Right ventricle myocardium inferior (tissue), 1 donor: Measurements from ENCODE around the gene KCNH4. TPM values are rescaled to one million over a fixed set of nuclear protein-coding genes. Genes with fewer than 3 reads are reported as not detected.
"Not testable (repeated sequence)": the region's sequence is repeated elsewhere in the genome, so short reads cannot be mapped to it uniquely, and the experiment has no call there.

Experiments
- ATAC-seq: fragments of 200-7000 bp; cut with Tn5 transposase; one replicate; pipeline ENCODE4 v1.9.1; 2020; ENCODE audit warnings: mild to moderate bottlenecking, moderate library complexity
- DNase-seq: peaks from one replicate; pipeline ENCODE4 v3.0.0; 2021; ENCODE audit errors: missing footprints
- intact Hi-C: fragments of 100-400 bp; cut with DNase I; formaldehyde crosslinking; loops from one replicate; pipeline ENCODE4 v1.11.0; 2022
- total RNA-seq: library from RNA; stranded (reverse); fragmentation: NEBNext Ultra II Directional; extraction: Animal tissue kit (Norgen Biotek cat#: 25700); gene quantifications from one replicate; pipeline ENCODE4 v1.2.1, GENCODE V29; 2021
- donor health status: DM: no; HTN: yes; CAD: no; lungs with severe emphysema.

KCNH4 gene
- total RNA-seq, 1 donor from 2014 or later, result 0.24 TPM

DNA sequence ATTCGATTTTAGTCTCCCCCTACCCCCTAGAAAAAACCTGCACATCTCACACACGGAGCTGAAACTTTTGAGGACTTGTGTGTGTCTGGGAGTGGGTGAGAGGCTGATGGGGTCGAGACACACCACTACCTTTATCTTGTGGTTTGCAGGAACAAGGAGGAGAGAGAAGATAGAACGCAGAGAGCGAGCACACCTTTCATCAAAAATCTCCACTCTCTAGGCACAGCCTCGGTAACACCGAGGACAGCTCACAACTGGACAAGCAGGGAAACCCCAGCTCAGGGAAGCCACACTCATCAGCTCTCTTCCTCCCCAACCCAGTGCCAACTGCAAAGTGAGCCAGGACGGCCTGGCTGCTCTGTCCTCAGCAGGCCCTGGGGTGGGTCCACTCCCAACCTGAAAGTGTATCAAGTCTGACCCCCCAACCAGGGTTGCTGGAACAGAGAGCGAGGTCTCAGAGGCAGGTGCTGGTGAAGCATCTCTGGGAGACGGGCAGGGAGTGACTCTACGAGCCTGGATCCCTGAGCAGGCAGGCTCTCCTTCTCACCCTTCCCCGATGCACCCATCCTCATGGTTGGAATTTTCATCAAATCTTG lies 18.6 kb upstream of the KCNH4 start:
- ATAC-seq, result no peak
- intact Hi-C loops, result no loop called here
- DNase-seq, result no peak

DNA sequence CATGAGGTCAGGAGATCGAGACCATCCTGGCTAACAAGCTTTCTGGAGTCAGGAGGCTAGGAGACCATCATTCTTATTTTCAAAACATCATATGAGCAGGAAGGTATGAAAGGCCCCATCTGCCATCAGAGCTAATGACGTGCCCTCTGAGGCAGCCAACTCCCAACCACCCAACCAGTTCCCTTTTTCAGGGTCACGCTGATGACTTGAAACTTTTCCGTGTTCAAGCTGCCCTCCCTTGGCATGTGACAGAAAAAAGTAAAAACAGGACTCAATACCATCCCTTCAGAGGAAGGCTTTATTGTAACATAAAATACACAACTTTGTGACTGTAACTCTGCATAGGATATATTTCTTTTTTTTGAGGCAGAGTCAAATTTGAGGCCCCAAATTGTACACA lies 18.0 kb upstream of the KCNH4 start:
- DNase-seq (no peak), ATAC-seq (no peak)
- intact Hi-C loops, result no loop called here

DNA sequence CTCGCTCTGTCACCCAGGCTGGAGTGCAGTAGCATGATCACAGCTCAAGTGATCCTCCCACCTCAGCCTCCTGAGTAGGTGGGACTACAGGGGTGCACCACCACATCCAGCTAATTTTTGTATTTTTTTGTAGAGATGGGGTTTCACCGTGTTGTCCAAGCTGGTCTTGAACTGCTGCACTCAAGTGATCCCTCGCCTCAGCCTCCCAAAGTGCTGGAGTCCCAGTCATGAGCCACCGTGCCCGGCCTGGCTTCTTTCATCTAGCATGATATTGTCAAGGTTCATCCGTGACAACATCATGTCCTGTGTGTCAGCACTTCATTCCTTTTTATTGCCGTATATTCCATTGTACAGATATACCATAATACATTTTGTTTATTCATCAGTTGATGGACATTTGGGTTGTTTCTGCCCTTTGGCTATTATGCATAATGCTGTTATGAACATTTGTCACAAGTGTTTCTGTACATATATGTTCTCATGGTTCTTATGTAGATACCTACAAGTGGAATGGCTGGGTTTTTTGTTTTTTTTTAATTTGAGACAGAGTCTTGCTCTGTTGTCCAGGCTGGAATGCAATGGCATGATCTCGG lies 16.7 kb upstream of the KCNH4 start:
- ATAC-seq (no peak), DNase-seq (no peak)
- intact Hi-C loops, result no loop called here

DNA sequence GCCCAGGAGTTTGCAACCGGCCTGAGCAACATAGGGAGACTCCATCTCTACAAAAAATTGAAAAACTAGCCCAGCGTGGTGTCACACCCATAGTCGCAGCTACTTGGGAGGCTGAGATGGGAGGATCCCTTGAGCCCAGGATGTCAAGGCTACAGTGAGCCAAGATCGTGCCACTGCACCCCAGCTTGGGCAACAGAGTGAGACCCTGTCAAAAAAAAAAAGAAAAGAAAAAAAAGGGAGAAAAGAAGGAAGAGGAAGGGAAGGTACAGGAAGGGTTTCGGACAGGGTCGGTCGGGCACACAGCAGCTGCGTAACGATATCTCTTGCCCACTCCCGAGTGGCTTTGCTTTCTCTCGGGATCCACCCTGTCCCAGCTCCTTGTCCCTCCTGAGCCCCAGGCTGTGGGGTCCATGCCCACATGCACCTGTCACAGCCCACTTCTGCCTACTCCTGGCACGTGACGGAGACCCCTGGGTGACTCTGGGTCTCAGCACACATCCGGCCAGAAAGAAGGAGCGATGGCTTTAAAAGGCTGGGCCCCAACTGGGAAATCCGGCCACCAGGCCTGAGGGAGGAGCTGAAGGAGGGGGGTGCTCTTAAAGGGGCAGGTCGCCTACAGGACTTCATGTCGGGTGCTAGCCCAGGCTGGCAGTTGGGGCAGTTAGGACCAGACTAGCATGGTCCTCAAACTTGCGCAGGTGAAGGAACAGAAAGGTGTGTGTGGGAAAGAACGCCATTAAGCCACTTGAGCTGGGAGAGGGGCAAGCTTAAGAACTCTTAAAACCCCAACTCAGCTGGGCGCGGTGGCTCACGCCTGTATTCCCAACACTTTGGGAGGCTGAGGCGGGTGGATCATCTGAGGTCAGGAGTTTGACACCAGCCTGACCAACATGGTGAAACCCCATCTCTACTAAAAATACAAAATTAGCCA lies 13.3 kb upstream of the KCNH4 start, which contains the start of gene GHDC:
TSS of gene GHDC (minus strand) at position 526 of the 931 bp plus-strand sequence. CDS start 913 bp downstream, outside the sequence.
- intact Hi-C loops, result no loop called here
- peak; percentile 91 for ATAC-seq
- peak; percentile 91 for DNase-seq

DNA sequence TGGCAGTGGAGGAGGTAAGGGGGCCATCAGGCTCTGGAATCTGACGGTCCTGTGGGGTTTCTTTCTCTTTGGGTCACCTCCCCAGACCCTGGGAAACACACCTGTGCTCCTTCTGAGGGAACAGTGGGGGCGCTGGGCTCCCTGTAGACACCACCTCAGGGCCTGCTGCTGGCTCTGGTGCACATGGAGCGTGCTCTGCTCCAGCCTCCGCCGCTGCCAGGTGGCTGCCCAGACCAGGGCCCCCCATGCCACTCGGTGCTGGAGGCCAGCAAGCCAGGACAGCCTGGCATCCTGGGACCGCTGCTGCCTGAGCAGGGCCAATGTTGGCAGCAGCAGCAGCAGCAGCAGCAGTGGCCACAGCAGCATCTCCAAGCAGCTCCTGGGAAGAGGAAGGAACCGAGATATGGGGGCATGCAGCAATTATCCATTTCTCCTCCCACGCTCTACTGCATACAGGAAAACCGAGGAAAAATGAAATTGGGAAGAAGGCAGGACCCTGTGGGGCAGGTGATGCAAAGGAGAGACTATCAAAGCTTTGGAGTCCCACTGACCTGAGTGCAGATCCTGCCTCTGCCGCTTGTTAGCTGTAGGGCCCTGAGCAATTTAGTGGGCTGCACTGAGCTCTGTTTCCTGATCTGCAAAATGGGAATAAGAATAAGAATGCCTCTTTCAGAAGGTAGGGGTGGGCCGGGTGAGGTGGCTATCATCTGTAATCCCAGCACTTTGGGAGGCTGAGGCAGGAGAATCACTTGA lies 12.4 kb upstream of the KCNH4 start:
- ATAC-seq (no peak), DNase-seq (no peak)
- intact Hi-C loops, result no loop called here

DNA sequence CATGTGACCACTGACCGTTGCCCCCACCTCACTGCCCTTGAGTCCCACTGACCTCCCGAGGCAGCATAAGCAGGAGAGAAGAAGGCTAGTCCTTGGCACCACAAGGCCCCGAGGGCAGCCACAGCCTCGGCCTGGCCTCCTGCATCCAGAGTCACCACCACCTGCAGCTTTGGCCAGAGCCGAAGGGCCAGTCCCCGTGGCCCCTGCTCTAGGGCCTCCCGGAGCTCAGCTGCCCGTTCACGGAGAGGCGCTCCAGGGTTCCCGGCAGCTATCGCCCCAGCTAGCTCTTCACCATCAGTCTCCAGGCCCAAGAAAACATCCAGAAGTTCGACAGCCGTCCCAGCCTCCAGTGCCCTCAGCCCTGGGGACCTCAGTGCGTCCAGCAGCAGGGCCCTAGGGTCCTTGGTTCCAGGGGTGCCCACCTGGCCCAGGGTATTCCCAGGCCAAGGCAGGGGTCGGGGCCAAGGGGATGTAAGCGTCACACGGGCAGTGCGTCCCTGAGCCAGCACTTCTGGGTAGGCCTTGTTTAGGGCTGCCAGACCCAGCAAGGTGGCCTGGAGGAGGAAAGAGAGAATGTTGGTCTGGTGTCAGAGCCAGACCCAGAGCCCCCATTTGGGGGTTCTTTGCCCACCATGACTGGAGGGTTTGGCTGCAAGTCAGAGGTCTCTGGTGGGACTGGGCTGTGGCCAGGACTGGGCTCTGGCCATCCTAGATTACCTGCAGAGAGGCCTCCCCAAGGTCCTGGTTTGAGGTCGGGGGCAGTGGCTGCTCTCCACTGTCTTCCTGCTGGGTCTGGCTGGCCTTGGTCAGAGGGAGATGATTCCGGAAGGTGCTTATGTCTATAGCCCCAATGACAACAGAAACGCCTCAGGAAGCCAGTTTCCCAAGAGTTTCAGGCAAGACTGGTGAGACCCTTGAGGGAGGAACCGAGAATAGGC lies 11.5 kb upstream of the KCNH4 start:
- intact Hi-C loops, result no loop called here
- no peak for ATAC-seq

DNA sequence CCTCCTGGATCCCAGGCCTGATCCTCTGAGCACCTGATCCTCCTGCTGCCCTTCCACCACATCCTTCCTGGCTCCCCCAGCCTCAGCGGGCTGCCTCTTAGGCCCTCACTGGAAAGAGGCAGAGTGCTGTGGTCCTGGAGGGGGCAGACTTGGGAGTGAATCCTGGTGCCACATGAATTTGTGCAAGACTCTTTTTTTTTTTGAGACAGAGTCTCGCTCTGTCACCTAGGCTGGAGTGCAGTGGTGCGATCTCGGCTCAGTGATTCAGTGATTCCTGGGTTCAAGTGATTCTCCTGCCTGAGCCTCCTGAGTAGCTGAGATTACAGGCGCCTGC lies 10.3 kb upstream of the KCNH4 start:
- ATAC-seq, result no peak
- intact Hi-C loops, result no loop called here
- no peak for DNase-seq

More for the DNA sequence above, 11.5 kb upstream of the KCNH4 start:
- no peak for DNase-seq

DNA sequence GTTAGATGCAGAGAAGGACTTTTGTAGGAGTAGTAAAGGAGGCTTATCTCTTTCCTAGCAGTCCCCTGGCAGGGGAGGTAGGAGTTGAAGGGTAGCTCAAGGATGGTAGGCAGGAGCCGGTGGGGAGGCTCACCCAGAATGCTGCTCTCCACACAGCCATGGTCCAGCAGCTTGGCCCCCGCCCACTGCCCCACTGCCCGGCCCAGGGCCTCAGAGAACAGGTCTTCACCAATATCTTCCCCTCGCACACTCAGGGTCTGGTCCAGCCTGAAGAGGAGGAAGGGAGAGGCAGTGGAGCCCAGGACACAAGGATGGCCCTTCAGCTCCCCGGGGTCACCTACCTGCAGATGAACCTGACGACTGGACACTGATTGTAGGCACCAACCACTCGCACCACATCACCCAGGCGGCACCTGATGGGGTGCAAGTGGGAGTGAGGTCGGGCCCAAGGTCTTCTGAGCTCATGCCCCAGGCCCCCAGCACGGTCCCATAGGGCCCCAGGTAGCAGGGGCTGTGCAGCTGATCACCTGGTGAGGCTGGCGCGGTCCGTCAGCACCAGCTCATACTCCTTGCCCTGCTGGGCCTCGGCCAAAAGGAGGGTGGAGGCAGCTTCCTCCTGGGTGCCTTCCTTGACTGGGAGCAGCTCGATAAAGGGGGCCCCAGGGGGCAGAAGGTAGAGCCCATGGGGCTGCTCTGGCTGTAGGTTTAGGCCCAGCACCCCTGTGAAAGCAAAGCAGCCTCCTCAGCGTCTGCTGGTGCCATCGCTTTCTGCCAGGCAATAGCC lies 9.7 kb upstream of the KCNH4 start:
- intact Hi-C loops, result no loop called here
- ATAC-seq (no peak), DNase-seq (no peak)

DNA sequence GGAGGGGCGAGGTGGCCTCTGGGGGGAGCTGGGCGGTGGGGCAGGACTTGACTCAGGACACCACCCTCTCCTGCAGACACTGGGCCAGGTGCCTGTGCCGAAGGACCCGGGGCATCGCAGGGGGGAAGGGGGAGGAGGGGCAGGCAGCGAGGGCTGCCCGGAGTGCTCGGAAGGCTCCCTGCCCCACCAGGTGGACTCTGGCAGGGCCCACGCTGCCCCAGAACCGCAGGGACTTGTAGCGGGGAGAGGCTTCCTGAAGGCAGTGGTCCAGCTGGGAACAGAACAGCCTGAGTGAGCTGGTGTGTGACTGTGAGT lies 8.7 kb upstream of the KCNH4 start:
- intact Hi-C loops, result loop anchor here (10.0 kb wide), 1 partner anchor 335 kb away; no protein-coding TSS in a partner anchor
- DNase-seq (no peak), ATAC-seq (no peak)

DNA sequence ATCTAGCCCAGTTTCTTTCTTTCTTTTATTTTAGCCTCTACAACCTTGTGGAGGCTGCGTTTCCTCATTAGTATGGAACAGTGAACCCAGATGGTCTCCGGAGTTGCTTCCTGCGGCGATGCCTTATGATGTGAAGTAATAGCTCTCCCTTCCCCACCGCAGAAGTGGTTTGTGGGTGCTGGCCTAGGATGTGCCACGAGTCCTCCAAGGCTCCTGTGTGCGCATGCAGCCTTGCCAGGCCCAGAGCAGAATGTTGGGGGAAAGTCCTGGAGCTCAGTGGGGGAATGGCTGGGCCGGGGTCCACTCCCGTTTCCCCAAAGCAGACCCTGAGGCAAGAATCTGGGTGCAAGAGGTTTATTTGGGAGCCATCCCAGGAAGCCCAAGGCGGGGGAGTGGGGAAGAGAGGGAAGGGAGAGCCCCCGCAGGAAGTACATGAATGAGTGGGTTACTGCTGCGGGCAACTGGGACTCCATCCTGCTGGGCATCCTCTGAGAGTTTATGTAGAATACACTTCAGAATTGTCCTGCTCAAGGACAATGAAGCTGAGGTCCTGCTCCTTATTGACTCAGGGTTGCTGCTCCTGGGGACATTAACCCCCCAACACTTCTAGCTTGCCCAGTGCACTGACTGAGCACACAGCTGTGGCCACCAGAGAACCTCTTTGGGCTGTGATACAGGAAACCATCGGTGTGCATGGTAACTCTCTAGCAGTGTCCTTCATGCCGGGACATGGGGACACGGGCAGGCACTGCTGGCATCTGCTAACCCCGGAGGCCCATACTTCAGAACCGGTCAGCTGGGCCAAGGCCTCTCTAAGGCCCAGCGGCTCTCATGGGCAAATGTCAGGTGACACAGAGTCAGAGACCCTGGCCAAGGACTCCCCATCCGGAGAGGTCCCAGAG lies 8.1 kb upstream of the KCNH4 start:
- ATAC-seq (no peak), DNase-seq (no peak)
- intact Hi-C loops, result loop anchor here (10.0 kb wide), 1 partner anchor 336 kb away; no protein-coding TSS in a partner anchor

DNA sequence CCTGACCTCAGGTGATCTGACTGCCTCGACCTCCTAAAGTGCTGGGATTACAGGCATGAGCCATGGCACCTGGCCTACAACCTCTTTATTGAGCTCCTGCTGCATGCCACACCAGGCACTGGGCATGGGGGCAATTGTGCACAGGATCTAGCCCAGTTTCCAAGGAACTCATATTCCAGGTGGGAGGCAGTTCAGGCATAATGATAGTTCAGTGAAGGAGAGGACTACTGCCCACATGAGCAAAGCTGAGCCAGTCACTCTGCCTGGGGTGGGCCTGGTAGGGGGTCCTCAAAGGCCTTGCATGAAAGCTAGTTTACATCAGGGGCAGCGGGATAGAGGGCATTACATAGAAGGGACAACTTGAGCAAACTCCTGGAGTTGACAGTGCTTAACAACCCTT lies 6.9 kb upstream of the KCNH4 start:
- peak; percentile 8 for DNase-seq
- ATAC-seq, result no peak
- intact Hi-C loops, result loop anchor here (10.0 kb wide), 1 partner anchor 337 kb away; no protein-coding TSS in a partner anchor

DNA sequence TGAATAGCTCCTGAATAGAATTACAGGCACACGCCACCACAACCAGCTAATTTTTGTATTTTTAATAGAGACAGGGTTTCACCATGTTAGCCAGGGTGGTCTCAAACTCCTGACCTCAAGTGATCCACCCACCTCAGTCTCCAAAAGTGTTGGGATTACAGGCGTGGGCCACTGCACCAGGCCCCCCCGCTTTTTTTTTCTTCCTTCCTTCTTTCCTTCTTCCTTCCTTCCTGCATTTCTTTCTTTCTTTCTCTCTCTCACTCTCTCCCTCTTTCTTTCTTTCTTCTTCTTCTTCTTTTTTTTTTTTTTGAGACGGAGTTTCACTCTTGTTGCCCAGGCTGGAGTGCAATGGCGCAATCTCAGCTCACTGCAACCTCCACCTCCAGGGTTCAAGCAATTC lies 5.2 kb upstream of the KCNH4 start:
- intact Hi-C loops, result loop anchor here (10.0 kb wide), 1 partner anchor 339 kb away; no protein-coding TSS in a partner anchor
- DNase-seq, ATAC-seq: not testable (repeated sequence)

DNA sequence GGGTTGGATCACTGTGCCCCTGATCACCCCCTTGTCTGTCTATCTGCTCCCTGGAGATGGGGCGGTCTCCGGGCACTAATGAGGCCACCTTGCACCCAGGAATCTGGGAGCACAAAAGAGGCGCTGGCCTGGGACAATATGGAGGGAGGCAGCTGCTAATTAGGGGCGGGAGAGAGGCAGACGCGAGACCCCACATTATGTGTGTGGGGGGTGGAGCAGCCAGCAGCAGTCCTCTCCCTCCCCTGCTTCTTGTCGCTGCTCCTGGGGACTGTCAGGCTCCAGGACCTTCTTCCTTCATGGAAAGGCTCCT lies 4.6 kb upstream of the KCNH4 start:
- DNase-seq, result no peak
- intact Hi-C loops, result loop anchor here (10.0 kb wide), 1 partner anchor 339 kb away; no protein-coding TSS in a partner anchor
- ATAC-seq, result no peak

DNA sequence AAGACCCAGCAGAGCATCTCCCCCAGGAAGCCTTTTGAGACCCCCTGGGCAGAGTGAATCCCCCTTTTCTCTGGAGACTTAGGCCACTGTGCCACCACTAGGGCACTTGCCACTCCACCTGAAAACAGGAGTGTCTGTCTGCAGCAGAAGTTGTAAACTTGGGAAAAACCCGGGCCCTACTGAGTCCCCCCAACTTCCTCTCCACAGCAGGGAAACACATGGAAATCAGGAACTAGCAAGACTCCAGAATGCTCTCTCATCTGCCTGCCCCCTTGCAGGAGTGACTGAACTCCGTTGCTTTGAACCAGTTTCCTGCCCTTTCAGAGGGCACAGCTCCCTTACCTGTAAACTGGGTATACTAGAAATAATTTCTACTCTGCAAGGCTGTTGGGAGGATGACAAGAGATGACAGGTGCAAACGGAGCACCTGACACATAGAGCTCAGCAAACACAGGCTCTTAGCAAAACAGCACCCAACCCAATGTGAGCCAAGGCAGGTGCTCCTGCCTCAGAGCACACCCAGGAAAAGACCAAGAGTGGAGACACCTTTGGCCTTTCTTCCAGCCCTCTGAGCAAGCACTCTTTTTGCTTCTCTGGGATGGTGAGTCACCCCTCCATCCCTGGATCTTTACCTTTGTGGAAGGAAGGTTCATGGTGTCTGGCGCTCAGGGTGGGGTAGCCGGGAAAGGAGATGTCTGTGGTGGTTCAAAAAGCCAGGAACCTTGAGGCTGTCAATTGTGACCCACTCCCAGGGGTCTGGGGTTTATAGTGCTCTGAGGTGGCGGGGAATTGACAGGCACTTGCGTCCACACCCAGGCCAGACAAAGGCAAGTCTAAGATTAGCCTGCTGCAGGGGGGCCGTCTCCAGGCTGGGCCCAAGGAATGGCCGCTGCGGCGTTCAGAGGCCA lies 4.0 kb upstream of the KCNH4 start, which contains the start of gene HCRT:
TSS of gene HCRT (minus strand) at position 740 of the 908 bp plus-strand sequence. CDS start at position 653, 87 bp downstream.
- intact Hi-C loops, result loop anchor here (10.0 kb wide), 1 partner anchor 340 kb away; no protein-coding TSS in a partner anchor
- DNase-seq (no peak), ATAC-seq (no peak)
